M059J (cell line): ENCODE measurements around the gene FAM107B. TPM values are rescaled to one million over a fixed set of nuclear protein-coding genes. Genes with fewer than 3 reads are reported as not detected.
"Not testable (repeated sequence)": the region's sequence is repeated elsewhere in the genome, so short reads cannot be mapped to it uniquely, and the experiment has no call there.

Source experiments
- DNase-seq: peaks from one replicate; pipeline ENCODE4 v3.0.0-alpha.2; 2012; ENCODE audit warnings: low read depth
- total RNA-seq: library from RNA; depleted of rRNA; stranded (reverse); fragments of >200 nt; shearing (Covaris generic); gene quantifications from 2 replicates; pipeline ENCODE4 v1.2.3, GENCODE V29; 2014

FAM107B gene
- total RNA-seq, 1 experiment from 2014 or later, result 18.4 TPM

GRCh38 chr10:14665304-14665703 lies 109.4 kb downstream of the FAM107B start:
- no peak for DNase-seq

DNA sequence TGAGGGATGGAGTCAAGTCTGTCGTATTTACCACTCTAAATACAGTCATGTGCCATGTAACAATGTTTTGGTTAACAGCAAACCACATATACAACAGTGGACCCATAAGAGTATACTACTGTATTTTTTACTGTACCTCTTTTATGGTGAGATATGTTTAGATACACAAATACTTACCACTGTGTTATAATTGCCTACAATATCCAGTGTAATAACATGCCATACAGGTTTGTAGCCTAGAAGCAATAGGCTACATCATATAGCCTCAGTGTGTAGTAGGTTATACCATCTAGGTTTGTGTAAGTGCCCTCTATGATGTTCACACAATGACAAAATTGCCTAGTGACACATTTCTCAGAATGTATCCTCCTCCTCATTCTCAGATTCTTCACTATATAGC lies 110.4 kb downstream of the FAM107B start:
- DNase-seq, result no peak

DNA sequence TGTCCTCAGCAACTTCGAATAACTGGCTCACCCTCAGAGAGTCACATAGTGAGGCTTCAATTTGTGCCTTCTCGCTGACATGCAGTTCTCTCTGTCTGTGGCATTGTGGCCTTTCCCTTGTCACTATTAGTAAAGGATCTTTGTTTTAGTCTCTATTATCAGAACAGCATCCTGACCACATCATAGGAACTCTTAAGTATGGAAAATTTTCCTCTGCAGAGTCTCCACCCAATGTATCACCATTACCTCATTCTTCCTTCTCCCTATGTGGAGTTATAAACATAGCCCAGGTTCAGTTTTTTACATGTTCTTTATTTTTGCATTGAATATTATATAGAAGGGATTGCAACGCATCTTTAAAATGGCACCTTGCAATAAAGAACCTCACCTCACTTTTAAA lies 112.9 kb downstream of the FAM107B start:
- no peak for DNase-seq

GRCh38 chr10:14660831-14661230 lies 113.9 kb downstream of the FAM107B start:
- DNase-seq, result no peak

DNA sequence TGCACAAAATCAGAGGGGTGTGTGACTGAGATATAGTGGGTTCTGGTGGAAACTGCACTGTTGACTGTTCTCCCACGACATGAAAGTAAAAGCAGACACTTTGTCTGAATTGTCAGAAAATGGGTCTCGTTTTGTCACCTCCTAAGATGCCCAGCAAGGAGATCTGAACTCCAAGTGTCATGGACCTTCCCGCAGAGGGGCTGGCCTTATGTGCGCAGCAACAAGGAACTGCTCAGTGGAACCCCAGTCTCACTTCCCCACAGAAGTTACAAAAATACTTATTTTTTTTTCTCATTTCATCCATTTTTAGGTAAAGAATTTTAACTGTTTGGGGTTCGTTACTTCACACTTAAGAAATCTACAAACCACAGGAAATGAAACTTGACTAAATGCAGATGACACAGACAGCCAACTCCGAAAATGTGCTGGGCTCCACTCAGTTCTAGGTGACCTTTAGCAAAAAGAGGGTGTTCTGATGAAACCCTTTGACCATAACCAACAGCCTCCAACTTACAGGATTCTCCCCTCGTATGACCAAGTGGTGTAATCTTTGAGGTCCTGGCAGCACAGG lies 115.0 kb downstream of the FAM107B start:
- no peak for DNase-seq

GRCh38 chr10:14659137-14659536 lies 115.6 kb downstream of the FAM107B start:
- DNase-seq, result not testable (repeated sequence)

GRCh38 chr10:14658331-14659127 lies 116.2 kb downstream of the FAM107B start:
- peak; percentile 90 for DNase-seq

- no peak for DNase-seq
Observed at GRCh38 chr10:14656052-14656730, 118.5 kb downstream of the FAM107B start.

DNA sequence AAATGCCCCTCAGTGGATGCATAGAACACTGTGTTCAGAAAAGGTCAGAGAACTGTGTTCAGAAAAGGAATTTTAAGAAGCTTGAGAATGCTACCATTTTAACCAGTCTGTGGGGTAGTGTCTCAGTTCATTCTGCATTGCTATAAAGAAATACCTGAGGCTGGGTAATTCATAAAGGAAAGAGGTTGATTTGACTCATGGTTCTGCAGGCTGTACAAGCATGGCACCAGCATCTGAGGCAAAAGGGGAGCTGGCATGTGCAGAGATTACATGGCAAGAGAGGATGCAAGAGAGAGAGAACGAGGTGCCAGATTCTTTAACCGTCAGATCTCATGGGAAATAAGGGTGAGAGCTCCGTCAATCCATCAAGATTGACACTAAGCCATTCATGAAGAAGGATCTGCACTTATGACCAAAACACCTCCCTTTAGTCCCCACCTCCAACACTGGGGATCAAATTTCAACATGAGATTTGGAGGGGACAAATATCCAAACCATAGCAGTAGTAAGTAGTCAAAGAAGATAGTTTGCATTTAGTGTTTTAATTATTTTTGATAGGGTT lies 119.8 kb downstream of the FAM107B start:
- no peak for DNase-seq

DNA sequence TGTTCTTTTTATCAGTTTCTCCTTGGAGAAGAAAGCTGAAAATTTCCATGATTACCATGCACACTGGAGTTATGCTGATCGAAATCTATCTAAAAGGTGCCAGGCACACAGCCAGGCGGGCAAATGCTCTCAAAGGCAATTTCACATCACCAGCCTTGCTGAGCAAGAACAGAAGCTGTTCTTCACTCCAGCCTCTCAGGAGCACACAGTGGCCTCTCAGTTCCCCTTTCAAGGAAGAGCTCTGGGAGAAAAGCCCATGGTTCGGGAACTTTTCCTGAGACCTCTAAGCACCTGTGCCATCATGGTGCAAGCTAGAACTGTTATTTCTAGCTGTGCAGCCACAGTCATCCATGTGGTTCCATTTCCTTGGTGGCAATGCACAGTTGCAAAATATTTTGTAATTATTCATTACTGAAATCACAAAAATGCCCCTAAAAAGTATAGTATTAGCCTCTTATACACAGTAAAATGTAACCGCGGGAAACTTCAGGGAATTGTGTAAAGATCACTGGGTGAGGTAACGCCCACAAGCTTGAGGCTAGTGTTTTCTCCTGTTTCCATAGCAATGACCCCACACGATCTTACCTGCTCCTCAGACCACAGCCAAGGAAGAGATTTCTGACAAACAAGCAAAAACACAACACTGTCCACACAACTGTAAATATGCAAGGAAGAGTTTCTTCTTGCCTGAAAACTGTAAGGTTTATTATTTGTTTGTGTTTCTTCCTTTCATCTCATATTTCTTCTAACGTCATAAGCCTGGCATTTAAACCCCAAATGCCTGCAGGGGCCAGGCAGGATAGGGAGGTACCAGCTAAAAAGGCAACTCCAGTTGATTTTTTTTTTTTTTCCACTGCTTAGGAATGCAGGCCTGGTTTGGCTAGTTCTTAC lies 121.2 kb downstream of the FAM107B start:
- DNase-seq, result peak; percentile 90

- DNase-seq, result no peak
Observed at GRCh38 chr10:14652816-14653215, 121.9 kb downstream of the FAM107B start.

DNA sequence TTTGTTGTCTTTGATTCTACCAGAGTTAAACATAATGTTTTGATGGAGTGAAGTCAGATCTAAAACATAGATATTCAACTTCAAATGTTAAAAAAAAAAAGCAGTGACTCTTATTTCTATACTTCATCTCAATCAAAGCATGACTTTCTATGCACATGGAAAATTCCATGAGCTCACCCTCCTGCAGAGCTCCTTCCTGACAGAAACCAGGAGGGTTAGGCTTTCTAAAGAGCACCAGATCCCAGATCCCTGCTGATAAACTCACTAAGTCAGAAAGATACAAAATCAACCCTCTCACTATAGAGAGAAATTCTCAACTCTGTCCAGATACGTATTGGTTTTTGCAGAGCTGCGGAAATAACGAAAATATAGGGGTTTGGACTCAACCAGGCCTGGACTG lies 122.6 kb downstream of the FAM107B start:
- peak; percentile 27 for DNase-seq

DNA sequence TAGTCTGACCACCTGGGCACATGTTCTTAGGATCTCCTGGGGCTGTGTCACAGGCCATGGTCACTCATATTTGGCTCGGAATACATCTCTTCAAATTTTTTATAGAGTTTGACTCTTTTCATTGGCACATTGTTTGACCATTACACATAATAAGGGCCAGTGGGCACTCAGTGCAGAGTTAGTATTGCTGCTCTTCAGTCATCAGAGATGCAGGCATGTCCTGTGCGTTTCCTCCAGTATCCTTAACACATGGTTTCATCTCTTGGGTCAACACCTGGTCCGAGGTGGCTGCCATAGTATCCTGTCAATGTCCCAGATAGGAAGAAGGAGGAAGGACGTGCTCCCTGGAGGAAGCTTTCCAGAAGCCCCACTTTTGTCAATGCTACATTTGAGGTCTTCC lies 125.0 kb downstream of the FAM107B start:
- no peak for DNase-seq

- no peak for DNase-seq
Observed at GRCh38 chr10:14648946-14649345, 125.8 kb downstream of the FAM107B start.

GRCh38 chr10:14648005-14648765 lies 126.5 kb downstream of the FAM107B start:
- DNase-seq, result peak; percentile 82

GRCh38 chr10:14645239-14645960 lies 129.3 kb downstream of the FAM107B start:
- DNase-seq, result no peak

DNA sequence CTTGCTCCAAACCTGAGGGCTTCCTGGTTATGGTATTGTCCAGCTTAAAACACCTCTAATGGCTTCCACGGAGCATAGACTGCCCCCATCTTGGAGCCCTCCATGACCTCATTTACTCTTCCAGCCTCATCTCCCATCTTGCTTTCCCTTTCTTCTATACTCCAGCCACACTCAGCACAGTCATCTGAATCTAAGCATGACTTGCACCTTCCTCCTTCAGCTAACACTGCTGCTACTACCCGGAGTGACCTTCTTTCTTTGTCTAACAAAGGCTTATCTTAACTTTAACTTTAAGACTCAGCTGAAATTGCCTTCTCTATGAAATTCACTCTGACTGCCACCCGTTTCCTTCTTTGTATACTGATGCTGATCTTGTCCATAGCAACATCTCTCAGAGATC lies 135.1 kb downstream of the FAM107B start:
- DNase-seq, result no peak

- no peak for DNase-seq
Observed at GRCh38 chr10:14635043-14635710, 139.5 kb downstream of the FAM107B start.

- not testable (repeated sequence) for DNase-seq
Observed at GRCh38 chr10:14634572-14634971, 140.1 kb downstream of the FAM107B start.
